ENCODE results near the gene PARP2.

The PARP2 gene

DNA sequence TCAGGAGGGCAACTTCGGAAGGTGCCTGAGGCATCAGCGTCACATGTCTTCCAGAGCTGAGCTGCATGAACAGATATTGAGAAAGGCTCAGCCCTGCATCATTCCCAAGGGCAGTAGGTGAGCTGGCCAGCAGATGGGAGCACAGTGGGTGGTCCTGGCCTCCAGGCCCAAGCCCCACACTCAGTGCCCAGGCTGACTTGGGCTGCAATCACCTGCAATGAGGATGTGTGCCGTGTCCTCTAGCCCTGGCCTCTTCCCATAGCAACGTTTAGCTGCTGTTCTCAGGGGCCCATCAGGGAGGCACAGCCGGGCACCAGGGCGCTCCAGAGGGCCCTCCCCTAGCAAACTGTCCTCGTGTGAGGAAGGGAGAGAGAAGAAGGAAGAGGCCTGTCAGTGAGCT is 37.9 kb downstream of the PARP2 start:
- H3K36me3 ChIP-seq (ENCODE audit: control insufficient read depth in 1 of 2, insufficient read depth in 2 of 2, low read length in 2 of 2), result peaks cover 80 to 97% of the 10 kb centered on the region in 2 donors
- no peak overlapping the region for H3K27ac ChIP-seq (ENCODE audit: low read length)
- no peaks in the 10 kb centered on the region for H3K27me3 ChIP-seq (ENCODE audit: low read depth, low read length)
- H3K9me3 ChIP-seq (ENCODE audit: control insufficient read depth in 1 of 2, low read length in 2 of 2), result no peaks in the 10 kb centered on the region
- no peaks in the 10 kb centered on the region for H3K4me1 ChIP-seq (ENCODE audit: control insufficient read depth in 1 of 2, insufficient read depth in 2 of 2, low read length in 2 of 2)
- no peak overlapping the region for H3K4me3 ChIP-seq (ENCODE audit: low read depth in 1 of 2, low read length in 2 of 2)

DNA sequence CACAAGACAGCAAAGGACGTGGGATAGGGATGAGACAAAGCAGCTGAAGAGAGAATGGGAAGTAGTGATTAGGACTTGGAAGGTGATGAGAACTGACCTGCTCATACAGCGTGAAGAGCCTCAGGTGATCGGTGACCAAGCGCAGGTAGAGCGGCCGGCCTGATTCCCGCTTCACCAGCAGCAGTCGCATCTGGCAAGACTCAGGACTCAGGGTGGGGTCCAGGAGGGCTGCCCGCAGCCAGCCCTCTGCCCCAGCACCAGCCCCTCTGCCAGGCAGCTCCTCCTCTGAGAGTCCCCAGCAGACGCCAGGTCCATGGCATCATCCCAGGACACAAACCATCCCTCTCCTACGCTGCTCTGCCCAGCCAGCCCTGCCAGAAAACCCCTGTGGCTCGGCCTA is 39.1 kb downstream of the PARP2 start:
- no peak overlapping the region for H3K4me3 ChIP-seq (ENCODE audit: low read depth in 1 of 2, low read length in 2 of 2)
- peaks cover 77 to 94% of the 10 kb centered on the region in 2 donors for H3K36me3 ChIP-seq (ENCODE audit: control insufficient read depth in 1 of 2, insufficient read depth in 2 of 2, low read length in 2 of 2)
- no peaks in the 10 kb centered on the region for H3K27me3 ChIP-seq (ENCODE audit: low read depth, low read length)
- no peaks in the 10 kb centered on the region for H3K9me3 ChIP-seq (ENCODE audit: control insufficient read depth in 1 of 2, low read length in 2 of 2)
- no peaks in the 10 kb centered on the region for H3K4me1 ChIP-seq (ENCODE audit: control insufficient read depth in 1 of 2, insufficient read depth in 2 of 2, low read length in 2 of 2)
- H3K27ac ChIP-seq (ENCODE audit: low read length), result no peak overlapping the region

DNA sequence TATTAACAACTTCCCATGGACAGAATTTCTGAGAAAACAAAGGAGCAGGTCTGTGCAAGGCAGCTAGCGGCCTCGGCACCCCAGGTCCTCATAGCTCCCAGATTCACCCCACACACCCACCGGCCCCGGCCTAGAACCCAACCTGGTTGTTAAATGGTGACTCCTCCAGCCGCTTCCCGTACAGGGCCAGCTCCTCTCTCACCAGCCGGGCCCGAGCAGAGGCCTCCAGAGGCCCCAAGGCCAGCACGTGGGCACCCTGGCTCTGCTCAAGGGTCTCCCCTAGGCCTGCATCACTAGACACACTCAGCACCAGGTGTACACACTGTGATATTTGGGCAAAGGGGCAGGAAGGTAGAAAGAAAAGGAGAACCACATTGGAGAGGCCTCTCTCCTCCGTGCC is 39.6 kb downstream of the PARP2 start:
- Histone ChIP-seq H3K4me3 (ENCODE audit: low read depth in 1 of 2, low read length in 2 of 2) (no peak overlapping the region), H3K36me3 (ENCODE audit: control insufficient read depth in 1 of 2, insufficient read depth in 2 of 2, low read length in 2 of 2) (peaks cover 79 to 94% of the 10 kb centered on the region in 2 donors), H3K27ac (ENCODE audit: low read length) (no peak overlapping the region), H3K4me1 (ENCODE audit: control insufficient read depth in 1 of 2, insufficient read depth in 2 of 2, low read length in 2 of 2) (no peaks in the 10 kb centered on the region), H3K9me3 (ENCODE audit: control insufficient read depth in 1 of 2, low read length in 2 of 2) (no peaks in the 10 kb centered on the region), H3K27me3 (ENCODE audit: low read depth, low read length) (no peaks in the 10 kb centered on the region)

DNA sequence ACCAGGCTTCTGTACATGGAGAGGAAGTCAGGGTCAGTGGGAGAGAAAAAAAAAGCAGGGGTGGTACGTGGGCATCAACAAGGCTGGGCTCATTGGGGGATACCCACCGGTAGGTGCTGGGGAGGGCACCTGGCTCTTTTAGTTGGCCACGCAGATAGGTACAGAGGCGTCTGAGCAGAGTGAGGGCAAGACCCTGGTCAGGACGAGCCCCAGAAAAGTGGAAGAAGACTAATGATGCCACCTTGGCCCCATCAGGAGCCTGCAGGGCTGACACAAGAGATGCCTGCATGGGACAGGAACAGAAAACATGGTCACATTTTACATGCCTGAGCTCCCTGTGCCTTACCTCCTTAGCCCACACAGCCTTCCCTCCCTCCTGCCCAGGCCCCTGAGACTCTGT is 40.2 kb downstream of the PARP2 start:
- H3K4me1 ChIP-seq (ENCODE audit: control insufficient read depth in 1 of 2, insufficient read depth in 2 of 2, low read length in 2 of 2), result no peaks in the 10 kb centered on the region
- H3K27me3 ChIP-seq (ENCODE audit: low read depth, low read length), result no peaks in the 10 kb centered on the region
- no peaks in the 10 kb centered on the region for H3K9me3 ChIP-seq (ENCODE audit: control insufficient read depth in 1 of 2, low read length in 2 of 2)
- H3K27ac ChIP-seq (ENCODE audit: low read length), result no peak overlapping the region
- H3K36me3 ChIP-seq (ENCODE audit: control insufficient read depth in 1 of 2, insufficient read depth in 2 of 2, low read length in 2 of 2), result peaks cover 79 to 94% of the 10 kb centered on the region in 2 donors
- no peak overlapping the region for H3K4me3 ChIP-seq (ENCODE audit: low read depth in 1 of 2, low read length in 2 of 2)

DNA sequence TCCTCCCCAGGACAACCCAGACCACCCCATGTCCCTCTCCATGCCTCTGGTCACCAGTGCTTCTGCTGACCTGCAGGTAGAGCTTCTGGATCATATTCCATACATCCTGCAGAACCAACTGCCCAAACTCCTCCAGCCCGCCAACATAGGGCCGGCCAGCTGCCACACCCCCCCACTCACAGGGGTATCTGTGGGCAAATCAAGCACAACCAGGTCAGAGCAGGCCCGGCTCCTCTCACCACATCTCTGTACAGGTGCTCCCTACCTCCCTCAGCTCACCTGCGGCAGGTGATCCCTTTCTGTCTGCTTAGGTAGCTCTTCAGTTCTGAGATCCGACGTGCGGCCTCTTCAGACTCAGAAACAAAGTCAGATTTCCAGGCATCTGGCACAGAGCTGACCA is 40.9 kb downstream of the PARP2 start:
- peaks cover 78 to 94% of the 10 kb centered on the region in 2 donors for H3K36me3 ChIP-seq (ENCODE audit: control insufficient read depth in 1 of 2, insufficient read depth in 2 of 2, low read length in 2 of 2)
- no peaks in the 10 kb centered on the region for H3K4me1 ChIP-seq (ENCODE audit: control insufficient read depth in 1 of 2, insufficient read depth in 2 of 2, low read length in 2 of 2)
- no peak overlapping the region for H3K4me3 ChIP-seq (ENCODE audit: low read depth in 1 of 2, low read length in 2 of 2)

DNA sequence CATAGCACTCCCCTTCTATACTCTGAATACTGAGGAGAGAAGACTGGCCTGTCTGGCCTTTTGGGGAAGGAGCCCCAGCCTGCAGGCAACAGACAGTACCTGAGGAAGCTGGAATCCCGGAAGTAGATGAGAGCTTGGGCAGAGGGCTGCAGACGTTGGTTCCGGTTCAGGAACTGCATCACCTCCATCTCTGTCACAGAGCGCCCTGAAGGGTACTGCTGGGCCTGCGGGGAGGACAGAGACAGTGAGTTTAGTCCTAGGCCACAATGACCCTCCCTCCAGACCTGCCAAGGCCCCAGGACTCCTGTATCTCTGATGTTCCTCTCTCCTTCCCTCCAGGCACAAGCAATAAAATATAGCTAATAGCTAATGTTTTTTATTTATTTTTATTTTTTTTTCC is 41.5 kb downstream of the PARP2 start:
- no peaks in the 10 kb centered on the region for H3K9me3 ChIP-seq (ENCODE audit: control insufficient read depth in 1 of 2, low read length in 2 of 2)
- H3K27ac ChIP-seq (ENCODE audit: low read length), result no peak overlapping the region
- no peak overlapping the region for H3K4me3 ChIP-seq (ENCODE audit: low read depth in 1 of 2, low read length in 2 of 2)
- no peaks in the 10 kb centered on the region for H3K27me3 ChIP-seq (ENCODE audit: low read depth, low read length)
- H3K4me1 ChIP-seq (ENCODE audit: control insufficient read depth in 1 of 2, insufficient read depth in 2 of 2, low read length in 2 of 2), result no peaks in the 10 kb centered on the region
- H3K36me3 ChIP-seq (ENCODE audit: control insufficient read depth in 1 of 2, insufficient read depth in 2 of 2, low read length in 2 of 2), result peaks cover 77 to 93% of the 10 kb centered on the region in 2 donors

More for the DNA sequence above, 40.9 kb downstream of the PARP2 start:
- Histone ChIP-seq H3K27me3 (ENCODE audit: low read depth, low read length) (no peaks in the 10 kb centered on the region), H3K9me3 (ENCODE audit: control insufficient read depth in 1 of 2, low read length in 2 of 2) (no peaks in the 10 kb centered on the region), H3K27ac (ENCODE audit: low read length) (no peak overlapping the region)

DNA sequence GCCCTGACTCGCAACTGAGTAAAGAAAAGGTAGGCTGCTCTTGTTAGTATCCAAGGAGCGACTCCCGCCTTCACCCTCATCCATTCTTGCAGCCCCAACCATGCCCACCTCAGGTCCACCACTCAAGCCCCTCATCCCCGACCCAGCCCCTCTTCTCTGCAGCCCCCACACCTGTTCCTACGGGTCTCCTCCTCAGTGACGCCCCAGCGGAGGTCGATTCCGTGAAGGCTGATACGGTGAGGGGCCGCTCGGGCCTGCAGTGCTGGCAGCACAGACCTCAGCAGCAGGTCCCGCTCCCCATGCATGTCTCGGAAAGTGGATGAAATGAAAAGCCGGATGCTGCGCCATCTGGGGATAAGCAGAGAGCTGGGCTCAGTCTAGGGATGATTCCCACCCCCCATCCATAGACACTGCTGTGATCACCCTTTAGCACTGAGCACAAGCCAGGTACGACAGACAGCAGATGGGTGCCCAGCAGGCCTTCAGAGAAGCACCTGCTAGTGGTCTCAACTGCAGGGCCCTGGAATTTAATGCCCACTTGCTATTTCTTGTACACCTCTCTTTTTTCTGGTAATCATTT is 42.9 kb downstream of the PARP2 start:
- Histone ChIP-seq H3K27me3 (ENCODE audit: low read depth, low read length) (no peaks in the 10 kb centered on the region), H3K4me1 (ENCODE audit: control insufficient read depth in 1 of 2, insufficient read depth in 2 of 2, low read length in 2 of 2) (no peaks in the 10 kb centered on the region), H3K27ac (ENCODE audit: low read length) (no peak overlapping the region), H3K9me3 (ENCODE audit: control insufficient read depth in 1 of 2, low read length in 2 of 2) (no peaks in the 10 kb centered on the region), H3K36me3 (ENCODE audit: control insufficient read depth in 1 of 2, insufficient read depth in 2 of 2, low read length in 2 of 2) (peaks cover 80 to 92% of the 10 kb centered on the region in 2 donors), H3K4me3 (ENCODE audit: low read depth in 1 of 2, low read length in 2 of 2) (no peak overlapping the region)

DNA sequence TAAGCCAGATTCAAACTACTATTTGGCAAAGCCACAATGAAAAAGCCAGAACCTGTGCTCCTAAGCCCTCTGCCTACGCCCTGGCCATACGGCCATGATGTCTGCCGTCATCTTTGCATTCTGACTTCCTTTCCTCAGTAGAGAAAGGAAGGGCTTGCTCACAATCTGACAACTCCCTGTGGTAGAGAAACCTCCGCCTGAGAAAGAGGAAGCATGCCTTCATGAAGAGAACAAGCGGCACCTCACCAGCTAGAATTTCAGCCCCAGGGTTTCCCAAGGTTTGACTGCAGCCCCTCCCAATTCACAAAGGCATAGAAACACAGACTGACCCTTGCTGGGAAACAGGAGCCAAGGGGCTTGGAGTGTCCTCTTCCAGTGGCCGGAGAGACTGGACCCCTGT is 44.1 kb downstream of the PARP2 start:
- no peaks in the 10 kb centered on the region for H3K27me3 ChIP-seq (ENCODE audit: low read depth, low read length)
- no peak overlapping the region for H3K4me3 ChIP-seq (ENCODE audit: low read depth in 1 of 2, low read length in 2 of 2)
- peaks cover 80 to 92% of the 10 kb centered on the region in 2 donors for H3K36me3 ChIP-seq (ENCODE audit: control insufficient read depth in 1 of 2, insufficient read depth in 2 of 2, low read length in 2 of 2)
- no peak overlapping the region for H3K27ac ChIP-seq (ENCODE audit: low read length)
- H3K9me3 ChIP-seq (ENCODE audit: control insufficient read depth in 1 of 2, low read length in 2 of 2), result no peaks in the 10 kb centered on the region
- H3K4me1 ChIP-seq (ENCODE audit: control insufficient read depth in 1 of 2, insufficient read depth in 2 of 2, low read length in 2 of 2), result no peaks in the 10 kb centered on the region

DNA sequence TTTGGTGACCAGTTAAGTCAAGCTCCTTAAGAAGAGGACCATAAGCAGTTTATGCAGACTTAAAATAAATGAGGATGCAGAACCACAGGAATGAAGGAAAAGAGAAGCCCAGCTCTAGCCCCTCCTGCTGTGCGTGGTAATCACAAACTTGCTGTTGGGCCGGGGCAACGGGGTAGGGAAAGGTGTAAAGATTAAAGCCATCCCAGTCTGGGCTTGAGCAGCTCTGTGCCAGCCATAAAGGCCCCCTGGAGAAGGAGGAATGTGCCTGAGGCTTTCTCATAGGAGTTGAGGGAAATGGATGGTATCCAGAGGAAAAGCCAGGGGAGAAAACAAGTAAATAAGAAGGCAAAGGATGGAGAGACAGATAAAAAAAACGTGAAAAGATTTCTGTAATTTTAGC is 44.7 kb downstream of the PARP2 start:
- Histone ChIP-seq H3K4me3 (ENCODE audit: low read depth in 1 of 2, low read length in 2 of 2) (no peak overlapping the region), H3K27me3 (ENCODE audit: low read depth, low read length) (no peaks in the 10 kb centered on the region), H3K27ac (ENCODE audit: low read length) (no peak overlapping the region), H3K36me3 (ENCODE audit: control insufficient read depth in 1 of 2, insufficient read depth in 2 of 2, low read length in 2 of 2) (peaks cover 76 to 87% of the 10 kb centered on the region in 2 donors), H3K4me1 (ENCODE audit: control insufficient read depth in 1 of 2, insufficient read depth in 2 of 2, low read length in 2 of 2) (no peaks in the 10 kb centered on the region), H3K9me3 (ENCODE audit: control insufficient read depth in 1 of 2, low read length in 2 of 2) (no peaks in the 10 kb centered on the region)

DNA sequence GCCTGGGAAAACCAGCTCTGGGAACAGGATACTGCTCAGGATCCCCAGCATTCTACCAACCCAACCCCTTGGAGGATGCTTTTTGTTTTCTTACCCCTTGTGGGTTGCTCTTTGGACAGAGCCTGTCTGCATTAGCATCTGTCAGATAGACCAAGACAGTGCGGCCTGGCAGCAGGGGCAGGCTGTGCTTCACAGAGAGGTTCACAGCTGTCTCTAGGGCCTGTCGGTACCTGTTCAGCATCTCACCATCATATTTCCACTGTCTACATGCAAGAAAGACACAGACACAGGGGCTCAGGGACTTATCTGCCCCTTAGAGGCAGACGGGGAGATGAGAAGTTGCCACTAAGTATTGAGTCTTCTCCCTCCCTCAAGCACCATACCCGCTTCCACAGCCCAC is 48.1 kb downstream of the PARP2 start:
- Histone ChIP-seq H3K27me3 (ENCODE audit: low read depth, low read length) (no peaks in the 10 kb centered on the region), H3K4me1 (ENCODE audit: control insufficient read depth in 1 of 2, insufficient read depth in 2 of 2, low read length in 2 of 2) (no peaks in the 10 kb centered on the region), H3K36me3 (ENCODE audit: control insufficient read depth in 1 of 2, insufficient read depth in 2 of 2, low read length in 2 of 2) (peaks cover 68 to 87% of the 10 kb centered on the region in 2 donors), H3K9me3 (ENCODE audit: control insufficient read depth in 1 of 2, low read length in 2 of 2) (no peaks in the 10 kb centered on the region), H3K27ac (ENCODE audit: low read length) (no peak overlapping the region), H3K4me3 (ENCODE audit: low read depth in 1 of 2, low read length in 2 of 2) (no peak overlapping the region)

DNA sequence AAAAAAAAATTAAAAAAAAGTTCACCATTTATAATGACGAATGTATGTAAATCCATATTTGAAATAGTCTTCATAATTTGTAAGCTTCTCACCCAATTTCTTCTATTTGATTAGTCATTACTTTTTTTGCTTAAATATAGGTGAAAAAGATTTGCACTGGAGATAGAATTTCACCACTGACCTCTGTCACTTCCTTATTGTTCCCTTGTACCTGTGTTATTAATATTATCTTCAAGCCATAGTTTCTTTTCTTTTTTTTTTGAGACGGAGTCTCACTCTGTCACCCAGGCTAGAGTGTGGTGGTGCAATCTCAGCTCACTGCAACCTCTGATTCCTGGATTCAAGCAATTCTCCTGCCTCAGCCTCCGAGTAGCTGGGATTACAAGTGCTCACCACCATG is 54.1 kb downstream of the PARP2 start:
- Histone ChIP-seq H3K27ac (ENCODE audit: low read length) (no peak overlapping the region), H3K4me1 (ENCODE audit: control insufficient read depth in 1 of 2, insufficient read depth in 2 of 2, low read length in 2 of 2) (no peaks in the 10 kb centered on the region), H3K36me3 (ENCODE audit: control insufficient read depth in 1 of 2, insufficient read depth in 2 of 2, low read length in 2 of 2) (peaks cover 45 to 69% of the 10 kb centered on the region in 2 donors), H3K27me3 (ENCODE audit: low read depth, low read length) (no peaks in the 10 kb centered on the region), H3K9me3 (ENCODE audit: control insufficient read depth in 1 of 2, low read length in 2 of 2) (no peaks in the 10 kb centered on the region), H3K4me3 (ENCODE audit: low read depth in 1 of 2, low read length in 2 of 2) (no peak overlapping the region)

DNA sequence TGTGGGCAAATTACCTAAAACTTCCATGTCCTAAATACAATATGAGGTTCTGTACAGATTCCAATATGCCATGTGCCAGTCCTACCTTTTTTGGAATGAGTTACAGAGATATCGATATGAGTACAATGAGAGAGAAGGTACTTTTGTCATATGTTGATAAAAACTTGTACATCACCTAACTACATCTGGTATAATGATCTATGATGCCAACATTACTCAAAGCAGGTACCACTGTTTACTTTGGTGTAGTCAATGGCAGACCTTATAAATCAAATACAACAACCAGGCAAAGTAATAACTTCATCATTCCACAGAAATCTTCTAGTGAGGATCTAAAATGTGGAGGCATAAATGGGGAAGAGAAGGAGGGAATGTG is 57.1 kb downstream of the PARP2 start:
- Histone ChIP-seq H3K27me3 (ENCODE audit: low read depth, low read length) (no peaks in the 10 kb centered on the region), H3K27ac (ENCODE audit: low read length) (no peak overlapping the region), H3K4me1 (ENCODE audit: control insufficient read depth in 1 of 2, insufficient read depth in 2 of 2, low read length in 2 of 2) (no peaks in the 10 kb centered on the region), H3K36me3 (ENCODE audit: control insufficient read depth in 1 of 2, insufficient read depth in 2 of 2, low read length in 2 of 2) (peaks cover 60 to 76% of the 10 kb centered on the region in 2 donors), H3K4me3 (ENCODE audit: low read depth in 1 of 2, low read length in 2 of 2) (no peak overlapping the region), H3K9me3 (ENCODE audit: control insufficient read depth in 1 of 2, low read length in 2 of 2) (no peaks in the 10 kb centered on the region)
